ENCODE measurements around the gene RASAL1.

Gene RASAL1

DNA sequence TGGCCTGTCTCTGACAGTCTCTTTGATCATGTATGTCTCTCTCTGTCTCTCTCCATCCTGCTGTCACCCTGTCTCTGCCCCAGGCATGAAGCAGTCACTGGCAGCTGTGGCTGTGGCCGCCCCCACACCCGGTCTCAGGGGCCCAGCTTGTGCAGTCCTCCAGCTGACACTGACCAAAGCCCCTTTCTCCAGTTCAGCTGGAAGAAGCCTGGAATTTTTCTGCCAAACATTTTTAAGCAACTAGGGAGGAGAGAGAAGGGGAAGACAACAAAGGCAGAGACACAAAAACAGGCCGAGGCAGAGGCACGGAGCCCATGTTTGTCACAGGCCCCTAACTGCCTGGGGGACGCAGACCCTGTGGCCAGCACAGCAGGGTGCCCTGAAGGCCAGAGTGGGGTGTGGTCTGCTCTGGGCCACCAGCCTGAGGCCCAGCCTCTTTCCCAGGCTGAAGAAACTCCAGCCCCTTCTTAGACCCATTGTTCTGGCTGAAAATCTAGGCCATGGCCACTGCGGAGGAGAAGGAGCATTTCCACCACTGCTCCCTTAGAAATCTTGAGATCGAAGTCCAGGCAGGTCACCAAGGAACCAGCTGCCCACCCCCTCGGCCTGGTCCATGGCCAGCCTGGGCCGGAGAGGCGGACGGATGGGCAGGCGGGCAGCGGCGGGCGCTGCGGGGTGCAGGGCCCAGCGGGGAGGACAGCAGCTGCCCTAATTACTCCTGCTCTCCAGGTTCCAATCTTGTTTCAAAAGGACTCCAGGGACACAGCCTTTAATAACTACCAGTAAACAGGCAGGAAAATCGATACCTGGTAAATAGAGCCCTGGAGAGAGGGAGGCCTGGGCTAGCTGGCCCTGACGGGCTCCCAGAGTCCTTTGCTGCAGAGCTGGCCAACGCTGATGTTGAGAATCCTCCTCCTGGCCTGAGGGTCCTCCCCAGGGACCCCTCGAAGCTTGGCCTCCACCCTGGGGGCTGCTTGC is 64.1 kb downstream of the RASAL1 start:
- DNase-seq (ENCODE audit: low read depth), result no peak

DNA sequence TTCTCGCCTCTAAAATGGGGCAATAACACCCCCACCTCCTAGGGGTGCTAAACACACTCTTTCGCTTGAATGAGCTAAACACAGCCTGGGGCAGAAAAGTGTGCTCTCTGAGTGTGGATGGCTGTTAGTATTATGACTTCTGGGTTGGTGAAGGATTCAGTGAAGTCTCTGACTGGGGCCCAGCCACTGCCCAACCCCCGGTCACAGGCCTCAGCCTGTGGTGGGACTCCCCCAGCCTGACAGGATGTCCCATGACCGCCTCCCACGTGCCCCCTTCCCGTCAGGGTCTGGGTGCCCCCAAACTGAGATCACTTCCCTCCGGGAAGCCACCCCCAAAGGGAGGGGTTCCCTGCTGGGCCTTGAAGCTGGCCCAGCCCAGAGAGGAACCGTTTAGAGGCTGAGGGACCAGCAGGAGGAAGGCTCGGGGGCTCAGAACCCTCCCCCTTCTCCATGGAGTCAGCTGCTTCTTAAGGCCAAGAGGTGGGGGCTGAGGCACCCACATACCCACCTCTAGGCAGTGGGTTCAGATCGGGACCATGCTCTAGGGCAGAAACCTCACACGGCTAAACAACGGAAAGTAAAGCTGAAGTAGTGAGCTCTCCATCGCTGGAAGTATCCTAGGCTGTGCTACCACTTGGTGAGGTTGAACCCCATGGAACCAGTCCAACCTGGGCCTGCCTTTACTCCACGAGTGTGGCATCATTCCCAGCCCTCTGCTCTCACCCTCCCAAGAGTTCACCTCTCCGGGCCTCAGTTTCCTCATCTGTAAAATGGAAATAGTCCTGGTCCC is 65.2 kb downstream of the RASAL1 start:
- peak; percentile 29 for DNase-seq (ENCODE audit: low read depth)

DNA sequence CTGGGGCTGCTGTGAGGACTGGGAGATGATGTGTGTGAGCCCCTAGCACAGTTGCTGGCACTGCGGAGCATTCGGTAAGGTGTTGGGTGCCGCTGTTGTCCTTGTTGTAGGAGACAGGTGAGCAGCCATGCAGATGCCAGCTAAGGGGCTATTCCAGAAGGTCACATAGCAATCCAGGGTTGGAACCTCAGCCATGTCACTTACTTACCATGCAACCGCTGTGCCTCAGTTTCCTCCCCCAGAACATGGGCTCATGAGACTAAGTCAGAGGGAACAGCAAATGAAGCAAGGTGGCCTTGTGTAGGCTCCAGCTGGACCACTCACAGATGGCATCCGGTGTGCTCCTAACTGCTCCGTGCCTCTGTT is 65.8 kb downstream of the RASAL1 start:
- DNase-seq (ENCODE audit: low read depth), result no peak

DNA sequence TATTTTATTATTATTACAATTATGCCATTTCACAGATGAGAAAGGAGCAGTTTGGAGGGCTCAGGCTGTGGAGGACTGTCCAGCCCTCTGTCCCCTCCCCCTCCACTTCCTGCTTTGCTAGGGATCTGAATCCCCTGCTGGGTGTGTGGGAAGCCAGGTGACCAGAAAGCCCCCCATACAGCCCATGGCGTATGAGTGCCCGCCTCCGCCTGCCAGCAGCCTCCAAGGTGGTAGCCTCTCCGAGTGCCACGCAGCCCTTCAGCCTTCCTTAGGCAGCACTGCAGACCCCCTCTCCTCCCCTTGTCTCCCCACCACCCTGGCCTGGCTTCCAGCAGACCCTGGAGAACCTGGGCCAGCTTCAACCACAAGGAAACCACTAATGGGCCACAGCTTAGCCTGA is 66.4 kb downstream of the RASAL1 start:
- DNase-seq (ENCODE audit: low read depth), result no peak

DNA sequence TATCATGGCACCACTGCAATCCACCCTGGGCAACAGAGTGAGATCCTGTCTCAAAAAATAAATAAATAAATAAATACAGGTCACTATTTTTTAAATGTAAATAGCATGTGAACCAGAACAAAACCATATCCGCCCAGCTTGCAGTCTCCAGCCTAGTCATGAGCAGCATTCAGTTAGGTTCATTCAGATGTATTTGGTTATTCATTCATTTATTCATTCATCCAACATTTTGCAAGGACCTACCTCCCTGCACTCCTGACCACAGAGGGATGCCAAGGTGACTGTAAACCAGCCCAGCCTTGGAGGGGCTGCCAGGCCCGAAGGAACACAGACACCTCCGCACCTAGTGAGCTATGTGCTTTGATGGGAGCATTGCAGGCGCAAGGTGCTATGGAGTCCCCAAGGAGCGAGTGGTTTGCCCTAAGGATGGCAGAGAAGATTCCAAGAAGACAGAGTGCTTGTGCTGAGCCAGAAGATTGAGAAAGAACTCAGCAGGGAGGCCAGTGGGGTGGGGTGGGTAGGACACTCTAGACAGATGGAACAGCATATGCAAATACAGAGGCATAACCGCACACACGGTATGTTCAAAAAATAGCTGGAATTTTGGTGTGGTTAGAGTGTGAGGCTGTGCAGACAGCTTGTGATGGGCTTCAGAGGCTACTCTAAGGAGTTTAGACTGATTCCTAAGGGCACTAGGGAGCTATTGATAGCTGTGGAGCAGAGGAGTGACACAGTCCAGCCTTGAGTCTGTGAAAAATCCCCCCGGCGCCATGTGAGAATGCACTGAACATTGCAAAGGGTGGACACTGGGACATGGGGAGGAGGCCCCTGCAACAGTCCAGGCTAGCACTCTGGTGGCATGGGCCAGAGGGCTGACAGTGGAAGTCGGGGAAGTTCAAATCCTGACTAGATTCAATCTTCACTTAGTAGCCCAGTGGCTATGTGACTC is 67.3 kb downstream of the RASAL1 start:
- DNase-seq (ENCODE audit: low read depth), result no peak

DNA sequence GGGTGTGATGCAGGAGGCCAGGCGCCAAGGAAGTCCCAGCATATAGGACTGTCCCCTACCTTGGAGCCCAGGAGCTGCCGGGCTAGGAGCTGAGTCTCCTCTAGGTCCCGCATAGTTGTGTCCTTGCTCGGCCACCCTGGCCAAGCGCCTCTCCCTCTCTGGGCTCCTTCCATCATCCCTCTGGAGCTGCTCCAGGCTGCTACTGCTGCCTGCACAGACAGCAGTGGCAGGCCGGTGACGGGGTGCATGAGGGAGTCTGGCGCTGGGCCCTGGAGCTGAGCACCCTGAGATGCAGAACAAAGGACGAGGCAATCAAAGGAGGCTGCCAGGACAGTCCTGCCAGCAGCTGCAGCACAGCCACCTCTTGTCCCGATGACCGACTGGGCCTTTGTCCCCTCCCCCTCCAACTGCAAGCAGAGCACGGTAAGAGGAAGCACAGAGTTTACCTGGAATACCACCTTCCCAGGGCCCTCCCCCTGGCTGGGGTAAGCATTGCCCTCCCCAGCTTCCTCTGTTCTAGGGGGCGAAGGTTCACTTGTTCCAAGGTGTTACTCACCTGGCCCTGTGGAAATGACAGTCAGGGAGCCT is 68.7 kb downstream of the RASAL1 start:
- DNase-seq (ENCODE audit: low read depth), result no peak

DNA sequence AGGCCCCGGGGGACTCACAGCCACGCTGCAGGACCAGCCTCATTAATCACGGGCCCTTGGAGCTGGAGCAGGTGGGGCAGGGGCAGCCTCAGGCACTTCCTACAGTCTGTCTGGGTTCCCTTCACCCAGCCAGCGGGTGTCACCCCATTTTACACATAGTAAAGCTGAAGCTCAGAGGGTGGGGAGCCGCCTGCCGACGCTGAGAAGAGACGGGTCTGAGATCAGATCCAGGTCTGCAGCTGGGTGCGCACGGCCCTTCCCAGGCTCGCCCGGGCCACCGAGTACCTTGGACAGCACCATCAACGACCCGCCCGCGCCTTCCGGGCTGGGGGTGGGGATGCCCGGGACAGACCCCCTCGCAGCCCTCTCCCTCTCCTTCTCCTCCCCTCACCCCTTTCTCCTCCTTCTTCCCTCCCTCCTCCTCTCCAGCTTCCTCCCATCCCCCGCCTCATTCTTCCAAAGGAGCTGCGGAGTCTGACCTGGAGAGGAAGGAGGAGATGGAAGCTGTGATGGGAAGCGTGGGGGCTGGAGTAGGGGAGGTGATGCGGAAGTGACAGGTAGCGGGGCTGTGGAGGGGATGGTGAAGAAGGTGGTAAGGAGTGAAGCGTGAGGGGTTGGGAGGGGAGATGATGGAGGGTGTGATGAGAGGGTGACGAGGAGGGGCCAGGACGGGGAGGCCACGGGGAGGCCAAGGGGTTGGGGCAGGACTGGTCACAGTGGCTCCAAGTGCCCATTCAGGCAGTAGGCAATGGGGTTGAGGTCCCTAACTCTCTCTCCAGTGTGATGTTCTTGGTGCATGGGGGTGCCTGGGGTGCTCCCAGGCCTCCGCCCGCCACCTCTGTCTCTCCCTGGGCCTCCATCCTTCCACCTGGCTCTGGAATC is 70.2 kb downstream of the RASAL1 start:
- DNase-seq (ENCODE audit: low read depth), result no peak

DNA sequence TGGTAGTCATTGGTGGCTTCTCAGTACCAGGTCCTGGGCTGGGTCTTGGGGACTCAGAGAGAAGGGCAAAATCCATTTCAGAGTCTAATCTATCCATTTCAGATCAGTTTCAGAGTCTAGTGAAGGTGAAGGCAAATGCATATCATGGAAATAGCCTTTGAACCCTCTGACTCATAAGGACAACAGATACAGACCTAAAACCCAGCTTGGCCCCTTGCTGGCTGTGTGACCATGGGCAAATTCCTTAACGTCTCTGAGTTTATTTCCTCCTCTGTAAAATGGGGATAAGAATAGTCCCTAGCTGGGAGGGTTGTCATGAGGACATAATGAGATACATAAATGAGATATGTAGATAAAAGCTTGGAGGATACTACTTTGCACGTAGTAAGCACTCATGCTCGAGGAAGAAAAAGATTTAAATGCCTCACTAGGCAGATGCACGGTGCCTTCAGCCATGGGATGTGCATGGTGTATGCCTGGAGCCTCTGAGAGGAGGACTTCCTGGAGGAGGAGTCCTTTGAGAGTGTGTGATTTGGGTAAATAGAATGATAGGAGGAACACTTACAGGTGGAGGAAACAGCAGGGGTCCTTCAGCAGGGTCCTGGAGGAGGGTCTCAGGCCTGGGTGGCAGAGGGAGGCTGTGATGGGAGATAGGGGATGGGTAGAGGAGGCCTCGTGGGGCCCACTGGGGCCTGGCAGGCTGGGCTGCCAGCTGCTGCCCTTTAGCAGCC is 71.0 kb downstream of the RASAL1 start:
- no peak for DNase-seq (ENCODE audit: low read depth)

DNA sequence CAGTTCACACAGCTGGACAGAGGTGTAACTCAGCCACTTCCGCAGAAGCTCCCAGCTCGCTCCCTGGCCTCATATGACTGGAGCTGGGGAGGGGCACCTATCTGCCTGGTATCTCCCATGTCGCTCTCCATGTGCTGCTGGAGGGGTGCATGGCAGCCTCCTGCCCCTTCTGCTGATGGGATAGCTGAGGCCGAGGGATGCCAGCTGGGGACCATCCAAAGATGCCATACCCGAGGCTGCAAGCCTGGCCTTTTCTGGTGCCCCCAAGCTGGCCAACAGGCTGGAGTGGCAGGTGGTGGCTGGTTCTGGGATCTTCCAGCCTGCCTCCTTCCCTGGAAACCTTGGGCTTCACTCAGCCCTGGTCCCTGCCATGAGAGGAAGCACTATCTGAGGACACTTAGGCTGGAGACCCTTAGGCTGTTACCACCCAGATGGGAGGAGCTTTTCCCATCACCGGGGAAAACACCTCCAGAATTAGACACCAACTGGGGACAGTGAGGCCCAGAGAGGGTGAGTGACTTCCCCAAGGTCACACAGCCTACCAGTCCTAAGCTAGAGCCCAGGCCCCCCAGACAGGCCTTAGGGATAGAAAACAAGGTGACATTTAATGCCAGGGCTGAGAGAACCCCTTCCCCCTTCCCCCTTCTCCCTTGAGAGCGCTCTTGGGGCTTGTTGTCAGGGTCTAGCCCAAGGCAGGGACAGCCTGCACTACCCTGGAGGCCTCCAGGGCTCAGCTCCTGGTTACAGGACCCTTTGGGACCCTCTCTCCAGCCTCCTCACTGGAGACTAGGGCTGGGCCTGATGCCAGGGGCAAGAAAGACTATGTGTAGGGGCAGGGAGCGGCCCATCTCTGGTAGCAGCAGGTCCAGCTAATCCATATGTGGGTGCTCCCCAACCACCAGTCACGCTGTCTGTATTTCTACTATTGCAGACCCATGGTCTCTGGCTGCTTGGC is 71.9 kb downstream of the RASAL1 start:
- no peak for DNase-seq (ENCODE audit: low read depth)

DNA sequence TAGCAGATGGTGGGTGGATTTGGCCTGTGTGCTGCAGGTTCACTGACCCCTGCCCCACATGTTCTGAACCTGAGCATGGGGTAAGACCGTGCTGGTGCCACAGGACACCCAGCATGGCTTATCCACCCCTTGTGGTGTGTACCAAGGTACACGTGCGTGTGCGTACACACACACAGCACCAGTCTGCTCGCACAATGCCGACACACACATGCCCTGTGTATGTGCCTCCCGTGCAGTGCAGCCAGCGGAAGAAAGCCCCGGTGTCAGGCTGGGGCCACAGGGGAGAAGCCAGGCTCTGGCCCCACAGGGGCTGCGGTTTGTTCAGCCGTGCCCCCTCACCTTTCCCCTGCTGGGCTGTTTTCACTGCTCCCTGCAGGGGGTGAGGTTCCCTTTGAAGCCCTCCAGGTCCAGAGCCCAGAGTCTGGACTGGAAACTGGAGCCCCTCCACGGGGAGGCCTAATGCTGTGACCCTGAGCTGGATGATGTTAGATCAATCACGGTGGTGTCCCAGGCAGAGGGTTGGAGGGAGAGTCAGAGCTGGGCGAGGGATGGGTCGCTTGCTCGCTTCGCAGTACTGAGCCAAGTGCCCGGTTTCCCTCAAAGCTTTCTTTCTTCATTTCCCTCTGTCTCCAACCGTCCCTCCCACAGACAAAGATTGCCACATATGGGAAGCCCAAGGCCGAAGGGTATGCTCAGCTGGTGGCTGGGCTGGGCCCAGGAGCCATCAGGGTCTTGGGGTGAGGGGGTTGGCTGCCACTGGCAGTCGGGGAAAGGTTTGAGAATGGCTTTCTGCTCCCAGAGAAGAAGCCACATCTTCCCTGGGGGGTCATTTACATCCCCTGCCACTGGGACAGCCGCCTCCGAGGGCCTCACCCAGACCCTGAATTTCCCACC is 72.8 kb downstream of the RASAL1 start:
- no peak for DNase-seq (ENCODE audit: low read depth)

DNA sequence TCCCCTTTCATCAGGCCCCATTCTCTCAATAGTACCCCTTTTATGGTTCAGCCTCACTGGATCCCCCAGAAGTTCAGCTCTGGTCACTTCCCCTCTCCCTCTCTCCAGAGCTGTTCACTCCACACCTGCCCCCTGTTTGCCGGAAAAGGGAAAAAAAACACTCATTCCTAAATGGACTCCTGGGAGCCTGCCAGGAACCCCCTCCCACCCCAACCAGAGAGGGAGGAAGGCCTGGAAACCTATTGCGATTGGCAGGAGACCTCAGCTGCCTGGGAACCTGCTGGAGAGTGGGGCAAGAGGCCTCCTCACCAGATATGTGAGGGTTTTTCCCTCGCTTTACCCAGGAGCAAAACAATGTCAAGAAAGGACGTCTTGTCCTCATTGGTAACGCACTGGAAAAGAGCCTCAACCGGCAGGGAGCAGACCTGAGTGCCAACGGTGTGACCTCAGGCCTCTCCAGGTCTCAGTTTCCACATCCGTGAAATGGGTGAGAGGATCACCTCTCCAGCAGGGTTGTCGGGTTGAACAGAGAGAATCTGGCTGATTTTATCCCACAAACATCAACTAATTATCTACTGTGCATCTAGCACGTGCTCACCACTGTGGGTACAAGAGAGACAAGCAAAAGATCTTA is 74.4 kb downstream of the RASAL1 start:
- DNase-seq (ENCODE audit: low read depth), result no peak

DNA sequence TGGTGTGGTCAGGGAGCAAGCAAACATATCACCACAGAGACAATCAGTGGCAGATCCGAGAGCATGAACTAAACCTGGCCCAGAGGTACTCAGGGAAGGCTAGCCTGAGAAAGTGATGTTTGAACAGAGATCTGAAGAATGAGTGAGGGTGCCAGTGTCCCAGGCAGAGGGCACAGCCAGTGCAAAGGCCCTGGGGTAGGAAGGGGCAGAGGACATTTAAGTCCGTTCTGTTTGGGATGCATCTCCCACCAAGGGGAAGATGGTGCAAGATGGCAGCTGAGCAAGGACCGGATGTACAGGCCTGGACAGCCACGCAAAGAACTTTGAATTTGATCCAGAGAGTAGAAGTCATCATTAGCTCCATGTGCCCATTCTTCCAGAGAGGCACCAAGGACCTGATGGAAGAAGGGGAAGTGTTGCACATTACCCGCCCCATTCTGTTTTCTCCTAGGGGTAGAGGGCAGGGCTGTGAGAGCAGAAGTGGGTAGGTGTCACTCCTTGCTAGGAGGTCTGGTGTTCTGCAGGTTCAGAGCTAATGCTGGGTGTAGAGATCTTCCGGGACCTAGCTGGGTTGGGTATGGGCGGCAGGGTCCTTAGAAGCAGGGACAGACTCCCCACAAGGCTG is 75.1 kb downstream of the RASAL1 start:
- no peak for DNase-seq (ENCODE audit: low read depth)

DNA sequence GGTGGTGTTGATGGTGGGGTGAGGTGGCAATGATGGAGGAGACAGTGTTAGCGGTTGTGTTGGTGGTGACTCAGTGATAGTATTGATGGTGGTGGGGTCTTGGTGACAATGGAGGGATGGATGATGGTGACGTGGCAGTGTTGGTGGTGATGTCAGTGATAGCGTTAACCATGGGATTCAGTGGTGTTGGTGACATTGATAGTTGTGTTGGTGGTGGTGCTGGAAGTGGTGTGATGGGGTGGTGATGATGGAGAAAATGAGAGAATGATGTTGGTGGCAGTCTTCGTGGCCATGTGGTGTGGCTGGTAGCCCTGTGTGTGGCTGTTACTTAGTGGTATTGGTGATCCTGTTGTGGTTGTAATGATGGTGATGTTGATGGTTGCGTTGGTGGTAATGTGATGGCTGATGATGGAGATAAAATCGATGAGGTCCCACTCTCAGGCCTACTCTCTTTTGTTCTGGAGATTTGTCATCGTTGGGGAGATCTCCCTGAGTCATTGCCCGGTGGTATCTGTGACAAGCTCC is 76.4 kb downstream of the RASAL1 start:
- DNase-seq (ENCODE audit: low read depth), result no peak

DNA sequence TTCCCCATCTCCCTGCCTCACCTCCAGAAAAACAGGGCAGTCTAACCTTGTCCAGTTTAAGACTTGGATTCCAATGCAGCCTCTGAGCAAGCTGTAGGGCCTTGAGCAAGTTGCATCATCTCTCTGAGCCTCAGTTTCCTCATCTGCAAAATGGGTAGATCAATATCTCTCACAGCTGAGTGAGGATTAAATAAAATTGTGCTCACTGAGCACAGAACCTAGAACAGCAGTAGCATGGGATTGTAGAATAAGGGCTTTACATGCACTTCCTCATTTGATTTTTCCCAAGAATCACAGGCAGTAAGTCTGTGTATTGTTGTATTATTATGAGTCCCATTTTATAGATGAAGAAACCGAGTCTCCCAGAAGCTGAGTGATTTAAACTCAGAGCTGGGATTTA is 77.0 kb downstream of the RASAL1 start:
- no peak for DNase-seq (ENCODE audit: low read depth)

DNA sequence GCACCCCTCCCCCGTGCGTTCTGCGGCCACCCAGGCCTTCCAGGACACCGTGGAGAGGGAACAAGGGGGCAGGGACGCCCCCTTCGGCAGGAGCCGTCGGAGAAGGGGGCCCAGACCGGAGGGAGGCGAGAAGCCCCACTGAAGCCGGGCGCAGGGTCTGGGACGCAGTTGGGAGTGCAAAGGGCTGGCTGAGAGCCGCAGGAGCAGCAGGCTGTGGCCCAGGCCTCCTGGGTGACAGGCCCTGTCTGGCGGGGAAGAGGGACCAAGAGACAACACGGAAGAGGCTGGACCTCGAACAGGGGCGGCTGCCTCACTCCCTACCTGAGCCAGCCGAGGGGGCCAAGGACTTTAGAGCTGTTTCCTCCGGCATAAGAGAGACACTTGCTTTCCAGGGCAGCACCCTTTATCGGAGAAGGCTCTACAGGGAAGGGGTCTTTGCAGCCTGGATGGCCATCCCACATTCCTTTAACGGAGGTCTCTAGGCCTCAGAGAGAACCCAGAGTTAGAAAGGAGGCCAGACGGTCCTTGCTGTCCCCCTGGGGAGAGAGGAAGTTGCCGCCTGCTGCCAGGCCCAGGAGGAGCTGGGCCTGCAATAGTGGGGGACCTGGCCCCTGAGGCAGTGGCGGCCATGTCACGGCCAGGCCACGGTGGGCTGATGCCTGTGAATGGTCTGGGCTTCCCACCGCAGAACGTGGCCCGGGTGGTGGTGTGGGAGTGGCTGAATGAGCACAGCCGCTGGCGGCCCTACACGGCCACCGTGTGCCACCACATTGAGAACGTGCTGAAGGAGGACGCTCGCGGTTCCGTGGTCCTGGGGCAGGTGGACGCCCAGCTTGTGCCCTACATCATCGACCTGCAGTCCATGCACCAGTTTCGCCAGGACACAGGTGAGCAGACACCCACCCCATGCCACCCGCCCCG is 77.7 kb downstream of the RASAL1 start:
- DNase-seq (ENCODE audit: low read depth), result no peak

All from stimulated activated CD8-positive, alpha-beta memory T cell treated with anti-CD3 and anti-CD28 coated beads, Interleukin-4, amount 100 ng/mL, for 24 hours (primary cell).